ENCODE data around the gene FHOD3.

The FHOD3 gene

DNA sequence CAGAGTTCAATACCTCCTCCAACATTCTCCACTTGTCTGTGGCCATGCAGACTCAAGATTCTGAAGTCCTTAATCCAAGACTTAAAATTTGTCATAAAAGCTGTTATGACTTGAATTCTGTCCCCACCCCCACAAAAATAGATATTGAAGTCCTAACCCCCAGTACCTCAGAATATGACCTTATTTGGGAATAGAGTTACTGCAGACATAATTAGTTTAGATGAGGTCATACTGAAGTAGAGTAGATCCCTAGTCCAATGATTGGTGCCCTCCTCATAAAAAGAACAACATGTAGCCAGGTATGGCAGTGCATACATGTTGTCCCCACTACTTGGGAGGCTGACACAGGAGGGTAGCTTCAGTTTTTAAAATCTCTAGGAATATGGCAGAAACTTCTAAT is 522.1 kb downstream of the FHOD3 start:
- TF ChIP-seq, protein P1, sequence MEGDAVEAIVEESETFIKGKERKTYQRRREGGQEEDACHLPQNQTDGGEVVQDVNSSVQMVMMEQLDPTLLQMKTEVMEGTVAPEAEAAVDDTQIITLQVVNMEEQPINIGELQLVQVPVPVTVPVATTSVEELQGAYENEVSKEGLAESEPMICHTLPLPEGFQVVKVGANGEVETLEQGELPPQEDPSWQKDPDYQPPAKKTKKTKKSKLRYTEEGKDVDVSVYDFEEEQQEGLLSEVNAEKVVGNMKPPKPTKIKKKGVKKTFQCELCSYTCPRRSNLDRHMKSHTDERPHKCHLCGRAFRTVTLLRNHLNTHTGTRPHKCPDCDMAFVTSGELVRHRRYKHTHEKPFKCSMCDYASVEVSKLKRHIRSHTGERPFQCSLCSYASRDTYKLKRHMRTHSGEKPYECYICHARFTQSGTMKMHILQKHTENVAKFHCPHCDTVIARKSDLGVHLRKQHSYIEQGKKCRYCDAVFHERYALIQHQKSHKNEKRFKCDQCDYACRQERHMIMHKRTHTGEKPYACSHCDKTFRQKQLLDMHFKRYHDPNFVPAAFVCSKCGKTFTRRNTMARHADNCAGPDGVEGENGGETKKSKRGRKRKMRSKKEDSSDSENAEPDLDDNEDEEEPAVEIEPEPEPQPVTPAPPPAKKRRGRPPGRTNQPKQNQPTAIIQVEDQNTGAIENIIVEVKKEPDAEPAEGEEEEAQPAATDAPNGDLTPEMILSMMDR (IDR thresholded peaks at IDR 0.05; ENCODE audit: extremely low read depth, insufficient read depth, missing control alignments) = no peak
- DNase-seq (ENCODE audit: low spot score) = no peak
- in situ Hi-C loops (cut with MboI; ENCODE audit: low pct_unique_long_range_greater_than_20kb, low sequenced_read_pairs, unreplicated experiment) = no loop called here

DNA sequence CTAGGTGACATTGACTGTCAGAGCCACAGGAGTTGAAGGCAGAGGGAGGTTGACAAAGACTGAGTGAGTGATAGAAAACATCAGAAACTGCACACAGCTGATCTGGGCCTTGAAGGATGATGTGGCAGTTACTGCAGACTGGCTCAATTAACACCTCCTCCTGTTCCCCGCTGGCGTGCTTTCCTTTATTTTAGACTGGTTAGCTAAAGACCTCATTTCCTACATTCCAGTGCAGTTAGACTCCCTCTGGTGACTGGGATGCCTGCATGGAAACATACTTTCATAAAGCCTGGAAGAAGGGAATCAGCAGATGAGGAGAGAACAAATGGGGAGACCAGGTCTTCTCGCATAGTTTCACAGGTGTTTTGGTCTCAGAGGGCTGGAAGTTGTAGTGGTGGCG is 524.2 kb downstream of the FHOD3 start:
- in situ Hi-C loops (cut with MboI; ENCODE audit: low pct_unique_long_range_greater_than_20kb, low sequenced_read_pairs, unreplicated experiment) = no loop called here
- TF ChIP-seq, protein P1 (IDR thresholded peaks at IDR 0.05; ENCODE audit: extremely low read depth, insufficient read depth, missing control alignments) = no peak
- DNase-seq (ENCODE audit: low spot score) = no peak

DNA sequence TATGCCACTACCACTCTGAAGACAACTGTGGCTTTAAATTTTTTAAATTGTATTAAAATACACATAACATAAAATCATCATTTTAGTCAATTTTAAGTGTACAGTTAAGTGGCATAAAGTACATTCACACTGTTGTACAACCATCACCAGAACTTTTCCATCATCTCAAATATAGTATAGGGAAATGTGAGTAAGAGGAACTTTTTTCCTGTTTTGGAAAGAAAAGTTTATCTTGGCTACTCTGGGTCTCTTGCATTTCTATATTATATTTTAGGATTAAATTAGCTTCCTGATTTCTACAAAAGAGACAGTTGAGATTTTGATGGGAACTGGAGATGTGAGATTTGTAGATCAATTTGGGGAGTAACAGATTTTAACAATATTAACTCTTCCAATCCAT is 528.0 kb downstream of the FHOD3 start:
- TF ChIP-seq, protein P1 (IDR thresholded peaks at IDR 0.05; ENCODE audit: extremely low read depth, insufficient read depth, missing control alignments) = no peak
- DNase-seq (ENCODE audit: low spot score) = no peak

DNA sequence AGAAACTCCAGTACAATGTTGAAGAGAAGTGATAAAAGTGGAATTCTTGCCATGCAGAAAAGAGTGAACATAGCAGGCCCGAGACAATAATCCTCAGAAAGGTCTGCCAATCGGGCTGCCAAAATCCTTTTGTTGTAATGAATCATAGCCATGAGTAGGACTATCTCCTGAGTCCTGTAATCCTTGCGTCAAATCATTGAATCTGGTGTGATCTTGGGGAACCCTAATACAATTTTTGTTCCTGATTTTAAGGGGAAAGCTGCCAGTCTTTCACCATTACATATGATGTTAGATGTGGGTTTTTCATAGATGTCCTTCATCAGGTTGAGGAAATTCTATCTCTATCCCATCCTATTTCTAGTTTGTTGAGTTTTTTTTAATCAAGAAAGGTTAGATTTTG is 529.0 kb downstream of the FHOD3 start:
- DNase-seq (ENCODE audit: low spot score) = no peak
- in situ Hi-C loops (cut with MboI; ENCODE audit: low pct_unique_long_range_greater_than_20kb, low sequenced_read_pairs, unreplicated experiment) = no loop called here

More for the DNA sequence above, 528.0 kb downstream of the FHOD3 start:
- in situ Hi-C loops (cut with MboI; ENCODE audit: low pct_unique_long_range_greater_than_20kb, low sequenced_read_pairs, unreplicated experiment) = no loop called here

DNA sequence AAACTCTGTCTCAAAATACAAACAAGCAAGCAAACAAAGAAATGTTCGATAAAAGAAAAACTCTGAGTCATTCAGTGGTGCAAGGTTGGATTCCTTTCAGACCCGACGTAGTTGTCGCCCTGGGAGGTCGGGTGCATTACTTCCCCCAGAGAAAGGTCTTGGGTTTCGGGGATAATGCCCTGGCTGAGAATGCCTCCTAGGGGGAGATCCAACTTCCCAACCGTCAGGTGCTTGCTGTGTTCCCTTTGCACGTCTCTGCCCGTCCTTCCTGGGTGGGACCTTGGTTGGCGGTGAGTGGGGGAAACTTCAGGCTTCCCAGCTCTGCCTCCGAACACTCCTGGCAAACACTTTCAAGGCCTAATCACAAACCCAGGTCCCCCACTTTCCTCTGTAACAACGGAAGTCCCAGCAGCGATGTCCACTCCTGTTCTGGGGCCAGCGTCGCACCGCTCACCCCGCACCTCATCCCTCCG is 530.7 kb downstream of the FHOD3 start:
- in situ Hi-C loops (cut with MboI; ENCODE audit: low pct_unique_long_range_greater_than_20kb, low sequenced_read_pairs, unreplicated experiment) = no loop called here
- no peak for DNase-seq (ENCODE audit: low spot score)
- TF ChIP-seq, protein P1 (IDR thresholded peaks at IDR 0.05; ENCODE audit: extremely low read depth, insufficient read depth, missing control alignments) = no peak

More for the DNA sequence above, 529.0 kb downstream of the FHOD3 start:
- TF ChIP-seq, protein P1 (IDR thresholded peaks at IDR 0.05; ENCODE audit: extremely low read depth, insufficient read depth, missing control alignments) = no peak

DNA sequence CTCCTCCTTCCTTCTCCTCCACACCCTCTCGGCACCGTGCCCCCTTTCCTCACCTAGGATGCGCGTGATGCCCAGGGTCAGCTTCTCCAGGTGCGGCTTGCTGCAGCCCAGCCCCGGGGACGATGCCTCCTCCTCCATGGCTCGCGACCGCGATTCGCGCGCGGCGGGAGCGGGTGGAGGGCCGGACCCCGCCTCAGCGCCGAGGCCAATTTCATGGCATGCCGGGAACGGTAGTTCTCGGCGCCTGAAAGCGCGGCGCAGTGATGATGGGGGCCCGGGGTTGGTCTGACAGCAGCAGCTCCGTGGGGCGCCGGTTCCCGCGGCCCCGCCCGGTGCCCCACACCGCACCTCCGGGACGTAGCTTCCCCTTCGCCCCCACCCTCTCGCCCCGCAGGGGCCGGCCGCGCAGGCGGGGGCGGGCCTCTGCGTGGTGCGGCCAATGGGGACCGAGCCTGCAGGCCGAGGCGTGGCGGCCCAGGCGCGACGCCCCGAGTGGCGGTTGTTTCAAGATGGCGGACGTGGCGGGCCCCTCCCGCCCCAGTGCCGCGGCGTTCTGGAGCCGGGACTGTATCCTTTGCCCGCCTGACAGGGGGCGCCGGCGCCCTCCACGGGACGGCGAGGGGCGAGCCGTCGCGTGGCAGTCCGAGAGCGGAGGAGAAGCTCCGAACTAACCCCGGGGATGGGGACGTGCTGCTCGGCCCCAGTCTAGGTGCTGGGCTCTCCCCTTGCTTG is 531.3 kb downstream of the FHOD3 start, which contains the start of the genes KIAA1328 and TPGS2:
Gene KIAA1328, plus strand, starts transcription at position 498 of the 732 bp plus-strand sequence. Its CDS starts 12 bp downstream, at position 510.
Gene TPGS2, minus strand, starts transcription at position 373 of the 732 bp plus-strand sequence. Its CDS starts 235 bp downstream, at position 138.
- in situ Hi-C loops (cut with MboI; ENCODE audit: low pct_unique_long_range_greater_than_20kb, low sequenced_read_pairs, unreplicated experiment) = no loop called here
- TF ChIP-seq, protein P1 (IDR thresholded peaks at IDR 0.05; ENCODE audit: extremely low read depth, insufficient read depth, missing control alignments) = peak; percentile 69
- peak; percentile 95 for DNase-seq (ENCODE audit: low spot score)
